Effector CD8-positive, alpha-beta T cell (primary cell): ENCODE results near the gene ABHD1.
"Not testable (repeated sequence)": the region's sequence is repeated elsewhere in the genome, so short reads cannot be mapped to it uniquely, and the experiment has no call there.

Experiments used
- DNase-seq: peaks from one replicate; lab custom pipeline; 2025; lab: John Stamatoyannopoulos, UW

ABHD1 gene

DNA sequence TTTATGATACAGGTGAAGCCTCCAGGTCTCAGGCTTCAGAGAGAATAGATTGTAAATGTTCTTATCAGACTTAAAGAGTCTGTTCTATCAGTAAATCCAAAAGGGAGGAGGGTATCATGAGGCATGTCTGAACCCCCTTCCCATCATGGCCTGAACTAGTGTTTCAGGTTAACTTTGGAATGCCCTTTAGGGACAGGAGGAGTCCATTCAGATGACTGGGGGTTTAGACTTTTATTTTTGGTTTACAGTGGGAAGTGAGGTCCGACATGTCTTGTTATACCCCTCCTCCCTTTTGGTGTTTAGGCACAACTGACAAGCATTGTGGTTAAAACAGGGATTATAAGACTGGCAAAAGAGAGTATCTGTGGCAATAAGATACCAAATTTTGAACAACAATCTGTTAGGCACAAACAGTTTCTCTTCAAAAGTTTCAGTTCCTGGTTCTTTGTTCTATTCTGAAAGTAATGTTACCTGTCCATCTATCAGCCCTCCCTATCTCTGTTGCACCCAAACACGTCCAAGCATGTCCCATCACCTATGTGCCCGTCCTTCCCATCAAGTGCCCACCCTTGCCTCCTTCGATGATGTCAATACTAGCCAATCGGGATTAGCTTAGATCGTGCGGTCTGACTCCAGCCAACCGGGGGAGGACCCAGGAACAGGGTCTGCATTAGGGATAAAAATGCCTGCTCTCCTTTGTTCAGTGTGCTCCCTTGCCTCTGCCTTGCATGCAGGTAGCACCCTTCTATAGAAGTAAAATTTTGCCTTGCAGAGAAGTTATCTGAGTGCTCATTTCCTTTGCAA is 41.5 kb downstream of the ABHD1 start:
- no peak for DNase-seq

DNA sequence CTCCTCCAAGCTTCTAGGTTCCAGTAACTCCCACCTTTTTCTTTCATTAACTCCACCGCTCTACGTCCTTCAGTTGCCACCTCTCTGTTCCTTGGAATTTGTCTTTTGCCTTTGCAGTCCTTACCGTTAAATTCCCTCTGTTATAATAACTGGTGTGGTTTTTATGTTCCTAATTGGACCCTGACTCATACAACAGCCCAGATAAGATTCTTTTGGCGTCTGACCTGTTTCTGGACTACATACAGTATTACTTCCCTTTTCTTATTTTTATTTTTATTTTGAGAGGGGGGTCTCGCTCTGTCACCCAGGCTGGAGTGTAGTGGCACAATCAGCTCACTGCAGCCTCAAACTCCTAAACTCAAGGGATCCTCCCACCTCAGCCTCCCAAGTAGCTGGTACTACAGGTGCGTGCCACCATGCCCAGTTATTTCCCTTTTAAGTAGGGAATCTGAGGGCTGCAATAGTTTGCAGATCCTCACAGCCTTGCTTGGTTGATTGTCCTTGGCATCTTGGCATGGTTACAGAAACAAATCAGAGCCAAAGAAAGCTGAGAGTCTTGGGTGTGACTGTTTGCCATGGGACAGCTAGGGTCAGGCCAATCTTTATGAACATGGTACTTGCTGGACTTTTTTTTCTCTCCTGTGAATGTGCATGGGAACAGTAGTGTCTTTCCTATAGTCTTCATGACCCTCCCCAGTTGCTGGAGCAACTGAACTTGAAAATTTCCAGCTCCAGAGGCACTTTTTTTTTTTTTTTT is 47.1 kb downstream of the ABHD1 start:
- DNase-seq, result no peak

DNA sequence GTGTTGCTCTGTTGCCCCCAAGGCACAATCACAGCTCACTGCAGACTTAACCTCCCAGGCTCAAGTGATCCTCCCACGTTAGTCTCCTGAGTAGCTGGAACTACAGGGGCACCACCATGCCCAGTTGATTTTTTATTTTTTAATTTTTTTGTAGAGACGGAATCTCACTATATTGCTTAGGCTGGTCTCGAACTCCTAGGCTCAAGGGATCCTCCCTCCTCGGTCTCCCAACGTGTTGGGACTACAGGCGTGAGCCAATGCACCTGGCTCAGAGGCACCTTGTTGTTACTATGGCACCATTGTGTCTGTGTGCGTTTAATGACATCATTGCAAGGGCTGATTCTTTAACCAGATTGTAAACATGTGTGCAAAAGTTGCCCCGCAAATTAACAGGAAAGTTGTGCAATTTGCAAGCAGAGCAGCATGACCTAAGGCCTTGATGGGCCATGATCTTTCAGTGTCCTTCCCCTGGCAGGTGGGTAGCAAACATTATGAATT is 47.8 kb downstream of the ABHD1 start:
- DNase-seq, result no peak

DNA sequence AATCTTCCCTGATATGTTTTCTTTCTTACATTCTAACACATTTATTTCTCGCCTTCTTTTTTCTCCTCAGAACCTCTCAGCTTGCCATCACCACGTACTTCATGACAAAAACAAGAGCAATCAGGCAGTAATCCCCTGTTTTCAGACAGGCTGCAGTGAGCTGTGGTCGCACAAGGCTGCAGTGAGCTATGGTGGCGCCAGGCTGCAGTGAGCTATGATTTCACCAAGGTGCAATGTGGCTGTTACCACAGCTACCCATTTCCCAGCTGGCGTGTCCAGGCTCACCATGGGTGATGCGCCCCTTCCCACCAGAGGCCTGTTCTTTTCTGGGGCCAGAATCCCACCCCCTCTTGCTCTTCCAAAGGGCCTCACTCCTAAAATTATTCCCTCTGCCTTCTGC is 51.0 kb downstream of the ABHD1 start:
- no peak for DNase-seq

DNA sequence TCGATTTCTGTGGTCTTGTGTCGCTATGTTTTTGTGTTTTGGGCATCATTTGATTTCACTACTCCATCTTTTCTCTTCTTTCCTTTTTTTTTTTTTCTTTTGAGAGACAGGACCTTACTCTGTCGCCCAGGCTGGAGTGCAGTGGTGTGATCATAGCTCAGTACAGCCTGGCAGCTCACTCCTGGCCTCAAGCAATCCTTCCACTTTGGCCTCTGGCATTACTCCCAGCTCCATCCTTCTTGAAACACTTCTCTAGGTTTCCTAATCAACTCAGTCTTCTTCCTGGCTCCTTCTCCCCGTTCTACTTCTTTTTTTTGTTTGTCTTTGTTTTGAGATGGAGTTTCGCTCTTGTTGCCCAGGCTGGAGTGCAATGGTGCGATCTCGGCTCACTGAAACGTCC is 51.7 kb downstream of the ABHD1 start:
- DNase-seq, result no peak

DNA sequence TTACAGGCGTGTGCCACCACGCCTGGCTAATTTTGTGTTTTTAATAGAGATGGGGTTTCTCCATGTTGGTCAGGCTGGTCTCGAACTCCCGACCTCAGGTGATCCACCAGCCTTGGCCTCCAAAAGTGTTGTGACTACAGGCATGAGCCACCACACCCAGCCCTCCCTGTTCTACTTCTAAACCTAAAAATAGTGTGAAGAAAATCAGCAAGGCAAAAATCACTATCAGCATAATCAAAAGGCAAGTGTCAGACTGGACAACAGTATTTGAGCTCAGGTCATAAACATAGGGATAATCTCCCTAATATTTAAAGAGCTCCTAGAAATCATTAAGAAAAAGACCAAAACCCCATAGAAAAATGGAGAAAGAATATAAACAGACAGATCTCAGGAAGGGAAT is 52.2 kb downstream of the ABHD1 start:
- not testable (repeated sequence) for DNase-seq

DNA sequence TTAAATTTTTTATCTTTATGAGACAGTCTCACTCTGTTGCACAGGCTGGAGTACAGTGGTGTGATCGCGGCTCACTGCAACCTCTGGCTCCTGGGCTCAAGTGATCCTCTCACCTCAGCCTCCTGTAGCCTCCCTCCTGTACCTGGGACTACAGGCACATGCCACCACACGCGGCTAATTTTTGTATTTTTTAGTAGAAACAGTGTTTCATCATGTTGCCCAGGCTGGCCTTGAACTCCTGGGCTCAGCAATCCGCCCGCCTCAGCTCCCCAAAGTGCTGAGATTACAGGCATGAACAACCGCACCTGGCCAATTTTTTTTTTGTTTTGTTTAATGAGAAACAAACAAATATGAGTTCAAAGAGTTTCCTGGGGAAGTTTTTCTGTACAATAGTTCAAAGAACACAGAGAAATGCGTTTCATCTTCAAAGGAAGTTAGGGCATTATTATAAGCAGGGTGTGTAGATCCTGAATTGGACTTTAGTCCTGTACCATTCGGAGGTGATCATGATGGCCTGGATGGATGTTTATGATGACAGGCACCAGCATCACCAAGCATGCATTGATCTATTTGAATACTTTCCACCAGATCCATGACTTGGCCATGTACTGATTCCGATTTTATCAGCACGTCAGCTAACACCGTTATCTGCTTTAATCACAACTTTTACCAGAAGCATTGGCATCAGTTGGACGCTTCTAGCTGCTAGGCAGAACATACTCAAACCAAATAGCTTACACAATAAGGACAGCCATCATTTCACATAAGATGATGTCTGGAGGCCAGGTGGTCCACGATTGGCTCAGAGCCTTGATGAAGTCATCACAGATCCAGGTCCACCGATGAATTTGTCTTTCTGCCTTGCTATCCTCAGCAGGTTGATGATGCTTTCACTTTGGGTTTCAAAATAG is 54.1 kb downstream of the ABHD1 start:
- no peak for DNase-seq

DNA sequence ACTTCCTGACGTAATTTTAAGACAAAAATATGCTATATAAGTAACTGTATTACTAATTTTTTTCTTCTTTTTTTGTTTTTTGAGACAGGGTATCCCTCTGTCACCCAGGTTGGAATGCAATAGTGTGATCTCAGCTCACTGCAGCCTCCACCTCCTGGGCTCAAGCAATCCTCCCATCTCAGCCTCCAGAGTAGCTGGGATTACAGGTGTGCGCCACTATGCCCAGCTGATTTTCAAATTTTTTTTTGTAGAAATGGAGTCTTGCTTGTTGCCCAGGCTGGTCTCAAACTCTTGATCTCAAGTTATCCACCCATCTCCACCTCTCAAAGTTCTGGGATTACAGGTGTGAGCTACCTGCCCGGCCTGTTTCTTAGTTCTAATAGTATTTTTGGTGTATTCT is 54.9 kb downstream of the ABHD1 start:
- no peak for DNase-seq

DNA sequence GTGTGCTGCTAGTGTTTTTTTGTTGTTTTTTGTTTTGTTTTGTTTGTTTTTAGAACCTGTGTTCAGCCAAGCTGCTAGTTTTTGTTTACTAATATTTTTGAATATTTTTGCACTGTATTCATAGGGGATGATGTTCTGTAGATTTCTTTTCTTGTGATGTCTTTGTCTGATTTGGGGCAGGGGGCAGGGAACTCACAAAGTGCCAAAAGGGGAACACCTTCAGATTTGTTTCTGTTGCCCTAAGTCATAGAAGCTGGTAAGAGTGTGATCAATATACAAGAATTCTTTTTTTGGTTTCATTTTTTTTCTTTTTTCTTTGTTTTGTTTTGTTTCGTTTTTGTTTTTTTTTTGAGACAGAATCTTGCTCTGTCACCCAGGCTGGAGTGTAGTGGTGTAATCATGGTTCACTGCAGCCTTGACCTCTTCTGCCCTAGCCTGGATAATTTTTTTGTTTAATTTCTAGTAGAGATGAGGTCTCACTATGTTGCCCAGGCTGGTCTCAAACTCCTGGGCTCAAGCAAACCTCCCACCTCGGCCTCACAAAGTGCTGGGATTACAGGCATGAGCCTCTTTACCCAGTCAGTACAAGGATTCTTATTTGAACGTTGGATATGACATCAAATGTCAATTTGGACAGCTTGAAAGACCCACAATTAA is 55.9 kb downstream of the ABHD1 start:
- DNase-seq, result no peak
